ENCODE data around the gene ACTR3C.
A peak's percentile ranks its signal among the peaks of the same experiment; 100 is the strongest.

ACTR3C gene

DNA sequence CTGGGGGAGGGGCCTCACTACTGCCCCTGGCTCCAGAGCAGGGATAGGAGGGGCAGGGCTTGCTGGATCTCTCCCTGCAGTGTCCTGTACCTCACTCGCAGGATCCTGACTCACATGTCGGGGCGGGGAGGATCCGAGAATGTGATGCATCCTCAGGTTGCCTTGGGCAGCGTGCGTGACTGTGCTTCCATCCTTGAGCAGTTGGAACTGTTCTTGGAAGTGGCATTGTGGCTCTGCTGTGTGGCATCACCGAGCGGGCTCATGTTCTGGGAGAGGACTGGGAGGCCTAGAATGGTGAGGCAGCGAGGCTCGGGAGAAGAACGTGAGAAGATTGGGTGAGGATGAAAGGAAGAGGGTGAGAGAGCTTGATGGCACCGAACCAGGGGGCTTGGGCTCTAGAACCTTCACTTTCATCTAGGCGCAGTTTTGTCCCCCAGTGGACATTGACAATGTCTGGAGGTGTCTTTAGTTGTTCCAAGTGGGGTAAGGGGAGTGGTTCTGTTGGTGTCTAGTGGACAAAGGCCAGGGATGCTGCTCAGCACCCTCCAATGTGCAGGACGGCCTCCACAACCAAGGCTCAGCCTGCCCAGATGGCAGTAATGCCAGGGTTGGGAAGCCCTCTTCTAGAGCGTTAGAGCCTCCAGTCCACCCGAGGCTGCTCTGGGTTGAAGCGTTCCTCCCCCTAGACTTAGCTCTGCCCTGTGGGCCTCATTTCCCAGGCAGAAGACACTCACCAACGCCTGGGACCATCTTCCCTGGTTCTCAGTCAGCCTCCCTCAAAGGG is 9.7 kb upstream of the ACTR3C start:
- peaks cover 54% of the 10 kb centered on the region for H3K4me1 ChIP-seq (ENCODE audit: control insufficient read depth, insufficient read depth, low read length)
- H3K27ac ChIP-seq (ENCODE audit: low read depth, low read length), result no peak overlapping the region
- peaks cover 69% of the 10 kb centered on the region for H3K36me3 ChIP-seq (ENCODE audit: control insufficient read depth, insufficient read depth, low read length)
- no peak overlapping the region for H3K9ac ChIP-seq (ENCODE audit: low read length)
- H3K4me3 ChIP-seq (ENCODE audit: low read depth, low read length), result no peak overlapping the region
- H3K9me3 ChIP-seq (ENCODE audit: control insufficient read depth, insufficient read depth, low read depth, low read length), result no peaks in the 10 kb centered on the region
- H3K27me3 ChIP-seq (ENCODE audit: control insufficient read depth, insufficient read depth, low read length), result no peaks in the 10 kb centered on the region

DNA sequence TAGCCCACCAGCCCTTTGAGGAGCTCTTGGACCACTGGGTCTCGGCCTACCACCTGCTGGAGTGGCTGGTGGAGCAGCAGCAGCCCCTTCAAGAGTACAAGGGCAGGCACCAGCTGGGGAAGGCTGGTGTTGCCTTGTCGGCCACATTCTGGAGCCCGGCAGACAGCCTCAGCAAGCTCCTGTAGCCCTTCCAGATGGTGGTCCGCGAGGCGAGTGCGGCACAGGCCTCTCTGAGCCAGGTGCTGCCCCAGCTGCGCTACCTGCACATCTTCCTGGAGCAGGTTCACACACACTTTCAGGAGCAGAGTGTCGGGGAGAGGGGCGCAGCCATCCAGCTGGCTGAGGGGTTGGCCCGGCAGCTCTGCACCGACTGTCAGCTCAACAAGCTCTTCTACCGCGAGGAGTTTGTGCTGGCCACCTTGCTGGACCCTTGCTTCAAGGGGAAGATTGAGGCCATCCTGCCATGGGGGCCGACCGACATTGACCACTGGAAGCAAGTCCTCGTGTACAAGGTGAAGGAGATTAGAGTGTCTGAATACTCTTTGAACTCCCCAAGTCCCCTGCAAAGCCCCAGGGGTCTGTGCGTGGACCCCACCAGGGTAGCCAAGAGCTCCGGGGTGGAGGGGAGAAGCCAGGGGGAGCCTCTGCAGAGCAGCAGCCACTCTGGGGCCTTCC is 7.0 kb upstream of the ACTR3C start:
- H3K4me3 ChIP-seq (ENCODE audit: low read depth, low read length), result no peak overlapping the region
- no peak overlapping the region for H3K9ac ChIP-seq (ENCODE audit: low read length)
- no peaks in the 10 kb centered on the region for H3K9me3 ChIP-seq (ENCODE audit: control insufficient read depth, insufficient read depth, low read depth, low read length)
- peaks cover 79% of the 10 kb centered on the region for H3K36me3 ChIP-seq (ENCODE audit: control insufficient read depth, insufficient read depth, low read length)
- no peaks in the 10 kb centered on the region for H3K27me3 ChIP-seq (ENCODE audit: control insufficient read depth, insufficient read depth, low read length)
- peak overlapping the region; percentile 29; the same call in 1 of the 2 replicates for H3K27ac ChIP-seq (ENCODE audit: low read depth, low read length)
- peaks cover 36% of the 10 kb centered on the region for H3K4me1 ChIP-seq (ENCODE audit: control insufficient read depth, insufficient read depth, low read length)

DNA sequence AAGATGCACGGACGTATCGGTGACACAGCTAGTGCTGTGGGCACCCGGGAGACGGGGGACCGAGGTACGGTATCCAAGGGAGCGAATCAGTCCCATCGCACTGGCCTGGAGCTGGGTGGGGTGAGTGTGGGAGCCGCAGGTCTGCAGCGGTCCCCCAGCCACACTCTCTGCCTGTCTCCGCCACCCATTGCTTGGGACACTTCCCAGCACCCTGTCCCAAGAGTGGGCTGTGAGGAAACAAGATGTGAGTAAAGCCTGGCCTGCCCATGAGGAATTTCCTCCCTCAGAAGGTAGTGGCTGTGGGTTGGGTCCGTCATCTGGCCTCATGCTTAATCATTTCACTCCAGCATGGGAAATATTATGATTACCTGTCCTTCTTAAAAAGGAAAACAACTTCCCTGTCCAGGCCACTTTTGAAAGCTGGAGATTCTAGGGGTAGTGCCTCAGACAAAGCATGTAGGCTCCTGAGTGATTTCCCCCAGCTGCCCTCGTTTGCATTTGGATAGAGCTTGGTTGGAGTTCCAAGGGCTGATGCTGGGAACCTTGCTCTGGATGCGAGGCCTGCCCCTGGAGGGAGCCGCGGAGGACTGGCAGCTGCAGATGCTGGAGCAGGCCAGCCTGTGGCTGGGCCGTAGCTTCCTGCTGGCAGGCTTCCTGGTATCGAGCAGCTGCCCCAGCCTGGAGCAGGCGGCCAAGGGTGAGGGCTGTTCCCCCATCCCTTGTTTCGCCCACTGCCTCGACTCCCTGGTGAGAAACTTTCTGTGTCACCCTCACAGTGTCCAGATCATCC is 6.2 kb upstream of the ACTR3C start:
- H3K9ac ChIP-seq (ENCODE audit: low read length), result no peak overlapping the region

DNA sequence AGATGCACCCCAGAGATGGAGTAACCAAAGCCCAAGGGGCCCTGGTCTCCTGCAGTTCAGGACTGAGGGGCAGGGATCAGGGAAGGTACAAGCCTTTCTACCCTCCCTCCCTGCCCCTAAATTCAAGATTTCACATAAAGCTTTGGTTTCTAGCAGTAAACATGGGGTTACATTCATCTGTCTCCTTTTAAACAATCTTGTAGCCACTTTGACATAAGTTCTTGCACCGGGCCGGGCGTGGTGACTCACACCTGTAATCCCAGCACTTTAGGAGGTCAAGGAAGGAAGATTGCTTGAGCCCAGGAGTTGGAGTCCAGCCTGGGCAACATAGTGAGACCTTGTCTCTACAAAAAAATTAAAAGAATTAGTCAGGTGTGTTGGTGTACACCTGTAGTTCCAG is 4.0 kb upstream of the ACTR3C start:
- H3K9me3 ChIP-seq (ENCODE audit: control insufficient read depth, insufficient read depth, low read depth, low read length), result no peaks in the 10 kb centered on the region
- no peaks in the 10 kb centered on the region for H3K27me3 ChIP-seq (ENCODE audit: control insufficient read depth, insufficient read depth, low read length)
- H3K4me1 ChIP-seq (ENCODE audit: control insufficient read depth, insufficient read depth, low read length), result peaks cover 38% of the 10 kb centered on the region
- H3K36me3 ChIP-seq (ENCODE audit: control insufficient read depth, insufficient read depth, low read length), result peaks cover 71% of the 10 kb centered on the region
- H3K27ac ChIP-seq (ENCODE audit: low read depth, low read length), result no peak overlapping the region
- H3K9ac ChIP-seq (ENCODE audit: low read length), result no peak overlapping the region
- H3K4me3 ChIP-seq (ENCODE audit: low read depth, low read length), result no peak overlapping the region

More for the DNA sequence above, 6.2 kb upstream of the ACTR3C start:
- peaks cover 38% of the 10 kb centered on the region for H3K4me1 ChIP-seq (ENCODE audit: control insufficient read depth, insufficient read depth, low read length)
- 0 out of 2 replicates have a peak overlapping the region, but pooled peaks have one; percentile 1 for H3K4me3 ChIP-seq (ENCODE audit: low read depth, low read length)
- peak overlapping the region; percentile 37; the same call in 1 of the 2 replicates for H3K27ac ChIP-seq (ENCODE audit: low read depth, low read length)
- peaks cover 87% of the 10 kb centered on the region for H3K36me3 ChIP-seq (ENCODE audit: control insufficient read depth, insufficient read depth, low read length)
- no peaks in the 10 kb centered on the region for H3K9me3 ChIP-seq (ENCODE audit: control insufficient read depth, insufficient read depth, low read depth, low read length)
- no peaks in the 10 kb centered on the region for H3K27me3 ChIP-seq (ENCODE audit: control insufficient read depth, insufficient read depth, low read length)

DNA sequence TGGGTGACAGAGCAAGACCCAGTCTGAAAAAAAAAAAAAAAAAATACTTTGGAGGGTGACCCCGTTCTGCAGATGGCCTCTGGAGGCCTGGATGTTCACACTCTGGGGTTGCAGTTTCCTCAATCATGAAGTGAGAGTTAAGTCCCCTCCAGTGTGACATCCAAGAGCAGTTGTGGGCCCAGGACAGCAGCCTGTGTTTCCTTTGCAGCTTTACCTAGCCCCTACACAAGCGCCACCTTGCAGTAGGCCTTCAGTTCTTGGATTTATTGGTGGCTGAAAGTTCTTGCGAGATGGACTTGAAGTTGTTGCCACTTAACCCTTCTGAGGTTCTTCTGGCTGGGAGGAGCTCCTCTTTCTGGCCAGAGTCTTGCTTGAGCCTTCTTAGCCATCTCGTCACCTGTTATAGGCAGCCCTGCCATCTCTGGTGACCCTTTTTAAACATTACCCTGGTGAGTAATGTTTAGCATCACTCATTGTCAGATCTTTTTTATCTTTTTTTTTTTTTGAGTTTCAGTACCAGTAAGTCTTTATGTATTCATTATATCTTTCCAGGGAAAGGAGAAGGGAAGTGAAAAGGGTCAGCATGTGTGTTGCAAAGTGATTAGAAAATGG is 3.4 kb upstream of the ACTR3C start:
- H3K4me1 ChIP-seq (ENCODE audit: control insufficient read depth, insufficient read depth, low read length), result peaks cover 38% of the 10 kb centered on the region
- no peaks in the 10 kb centered on the region for H3K9me3 ChIP-seq (ENCODE audit: control insufficient read depth, insufficient read depth, low read depth, low read length)
- no peaks in the 10 kb centered on the region for H3K27me3 ChIP-seq (ENCODE audit: control insufficient read depth, insufficient read depth, low read length)
- H3K9ac ChIP-seq (ENCODE audit: low read length), result no peak overlapping the region
- peaks cover 67% of the 10 kb centered on the region for H3K36me3 ChIP-seq (ENCODE audit: control insufficient read depth, insufficient read depth, low read length)
- no peak overlapping the region for H3K27ac ChIP-seq (ENCODE audit: low read depth, low read length)
- no peak overlapping the region for H3K4me3 ChIP-seq (ENCODE audit: low read depth, low read length)

DNA sequence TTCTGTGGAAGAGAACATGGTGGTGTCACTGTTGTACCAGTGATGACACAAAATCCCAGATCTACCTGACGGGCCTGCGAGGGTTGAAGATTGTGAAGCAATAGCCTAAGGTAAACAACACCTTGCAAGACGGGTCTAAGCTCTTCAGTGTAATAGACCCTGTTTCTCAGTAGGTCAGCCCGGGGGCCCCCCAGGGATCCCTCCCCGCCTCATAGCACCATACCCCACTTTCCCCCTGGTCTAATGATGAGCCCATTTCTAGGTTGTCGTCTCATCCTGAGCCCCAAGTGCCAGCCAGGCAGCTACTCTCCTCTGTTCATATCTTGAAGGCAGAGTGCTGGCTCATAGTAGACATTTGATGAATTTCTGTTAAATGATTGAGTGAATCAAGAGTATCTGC is 2.6 kb upstream of the ACTR3C start:
- no peak overlapping the region for H3K9ac ChIP-seq (ENCODE audit: low read length)
- H3K4me3 ChIP-seq (ENCODE audit: low read depth, low read length), result no peak overlapping the region

DNA sequence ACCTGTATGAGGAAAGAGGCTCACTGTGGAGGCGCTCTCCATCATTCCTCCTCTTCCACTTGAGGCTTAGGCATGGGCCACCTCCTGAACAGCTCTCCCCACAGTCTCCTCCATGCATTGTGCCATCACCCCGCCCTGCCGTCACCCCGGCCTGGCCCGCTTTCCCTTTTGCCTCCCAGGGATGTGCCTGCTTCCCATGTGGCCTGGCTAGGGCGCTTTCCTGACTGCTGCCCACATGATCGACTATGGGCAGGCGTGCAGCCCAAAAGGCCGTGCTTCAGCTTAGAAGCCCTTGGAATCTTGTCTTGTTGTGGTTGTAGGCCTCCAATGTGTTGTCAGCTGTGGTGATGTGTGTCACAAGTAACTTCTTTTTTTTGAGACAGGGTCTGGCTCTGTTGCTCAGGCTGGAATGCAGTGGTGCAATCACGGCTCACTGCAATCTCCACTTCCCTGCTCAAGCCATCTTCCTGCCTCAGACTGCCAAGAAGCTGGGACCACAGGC is 1.8 kb upstream of the ACTR3C start:
- peaks cover 51% of the 10 kb centered on the region for H3K36me3 ChIP-seq (ENCODE audit: control insufficient read depth, insufficient read depth, low read length)
- no peaks in the 10 kb centered on the region for H3K27me3 ChIP-seq (ENCODE audit: control insufficient read depth, insufficient read depth, low read length)
- no peak overlapping the region for H3K4me3 ChIP-seq (ENCODE audit: low read depth, low read length)
- H3K27ac ChIP-seq (ENCODE audit: low read depth, low read length), result no peak overlapping the region
- no peak overlapping the region for H3K9ac ChIP-seq (ENCODE audit: low read length)
- H3K4me1 ChIP-seq (ENCODE audit: control insufficient read depth, insufficient read depth, low read length), result peaks cover 36% of the 10 kb centered on the region
- H3K9me3 ChIP-seq (ENCODE audit: control insufficient read depth, insufficient read depth, low read depth, low read length), result no peaks in the 10 kb centered on the region

More for the DNA sequence above, 2.6 kb upstream of the ACTR3C start:
- Histone ChIP-seq H3K9me3 (ENCODE audit: control insufficient read depth, insufficient read depth, low read depth, low read length) (no peaks in the 10 kb centered on the region), H3K27ac (ENCODE audit: low read depth, low read length) (no peak overlapping the region), H3K36me3 (ENCODE audit: control insufficient read depth, insufficient read depth, low read length) (peaks cover 58% of the 10 kb centered on the region), H3K27me3 (ENCODE audit: control insufficient read depth, insufficient read depth, low read length) (no peaks in the 10 kb centered on the region), H3K4me1 (ENCODE audit: control insufficient read depth, insufficient read depth, low read length) (peaks cover 38% of the 10 kb centered on the region)

DNA sequence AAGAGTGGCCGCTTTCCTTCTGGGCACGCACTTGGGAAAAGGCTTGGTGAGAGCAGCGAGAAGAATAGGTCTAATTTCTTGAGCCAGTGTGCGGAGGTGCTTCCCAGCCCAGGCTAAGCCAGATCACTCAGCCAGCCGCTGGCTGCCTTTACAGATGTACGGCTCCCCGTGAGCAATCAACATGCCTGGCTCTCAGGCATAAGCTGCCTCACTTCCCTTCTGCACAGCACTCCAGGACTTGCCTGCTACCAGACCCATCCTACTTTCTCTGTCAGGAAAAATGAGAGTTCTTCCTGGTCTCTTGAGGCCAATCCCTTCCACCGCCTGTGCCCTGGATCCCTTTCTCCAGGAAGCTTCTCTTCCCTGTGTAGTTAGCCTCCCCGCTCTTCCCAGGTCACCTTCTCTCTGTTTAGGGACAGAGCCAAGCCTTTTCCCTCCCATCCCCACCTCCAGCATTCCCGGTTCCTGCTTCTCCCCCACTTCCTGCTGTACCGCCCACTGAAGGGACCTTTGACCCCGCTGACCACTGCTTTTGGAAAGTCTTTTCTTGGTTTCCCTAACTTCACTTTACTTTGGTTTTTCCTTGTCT is 1.1 kb upstream of the ACTR3C start:
- Histone ChIP-seq H3K4me1 (ENCODE audit: control insufficient read depth, insufficient read depth, low read length) (peaks cover 29% of the 10 kb centered on the region), H3K27ac (ENCODE audit: low read depth, low read length) (no peak overlapping the region), H3K36me3 (ENCODE audit: control insufficient read depth, insufficient read depth, low read length) (peaks cover 48% of the 10 kb centered on the region), H3K9me3 (ENCODE audit: control insufficient read depth, insufficient read depth, low read depth, low read length) (no peaks in the 10 kb centered on the region), H3K27me3 (ENCODE audit: control insufficient read depth, insufficient read depth, low read length) (no peaks in the 10 kb centered on the region), H3K9ac (ENCODE audit: low read length) (peak overlapping the region; percentile 88), H3K4me3 (ENCODE audit: low read depth, low read length) (peak overlapping the region; percentile 85)

DNA sequence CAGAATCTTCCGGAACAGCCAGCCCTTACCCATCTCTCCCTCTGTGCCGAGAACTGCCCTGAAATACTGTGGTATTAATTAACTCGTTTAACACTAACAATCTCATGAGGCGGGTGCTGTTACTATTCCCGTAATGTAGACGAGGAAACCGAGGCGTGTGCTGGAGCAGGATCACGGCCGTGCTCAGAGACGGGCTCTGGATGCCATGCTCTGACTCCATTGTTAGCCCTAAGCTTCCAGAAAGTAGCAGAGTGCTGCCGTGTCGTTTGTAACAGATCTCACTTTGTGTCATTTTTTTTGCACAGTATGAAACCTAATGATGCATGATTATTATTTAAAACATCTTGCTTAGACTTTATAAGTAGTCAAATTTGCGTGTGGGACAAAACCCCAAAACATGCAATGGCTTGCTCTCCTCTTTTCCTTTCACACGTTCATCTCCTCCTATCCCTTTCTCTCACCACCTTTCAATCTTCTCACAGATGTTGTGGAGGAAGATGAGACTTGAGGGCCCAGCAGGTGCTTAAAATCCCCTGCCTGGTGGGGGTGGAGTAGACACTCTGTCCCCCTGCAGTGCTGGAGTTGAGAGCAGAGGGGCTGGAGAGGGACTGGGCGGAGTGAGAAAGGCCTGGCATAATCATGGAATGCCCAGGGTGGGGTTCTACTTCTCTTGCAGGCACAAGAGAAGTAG is 482 bp upstream of the ACTR3C start:
- Histone ChIP-seq H3K9ac (ENCODE audit: low read length) (peak overlapping the region; percentile 88), H3K9me3 (ENCODE audit: control insufficient read depth, insufficient read depth, low read depth, low read length) (no peaks in the 10 kb centered on the region), H3K4me3 (ENCODE audit: low read depth, low read length) (peak overlapping the region; percentile 85), H3K27ac (ENCODE audit: low read depth, low read length) (peak overlapping the region; percentile 67; the same call in 1 of the 2 replicates), H3K4me1 (ENCODE audit: control insufficient read depth, insufficient read depth, low read length) (peaks cover 23% of the 10 kb centered on the region), H3K36me3 (ENCODE audit: control insufficient read depth, insufficient read depth, low read length) (peaks cover 42% of the 10 kb centered on the region), H3K27me3 (ENCODE audit: control insufficient read depth, insufficient read depth, low read length) (no peaks in the 10 kb centered on the region)
